Measurements from ENCODE around the gene DOCK9.

Gene DOCK9

DNA sequence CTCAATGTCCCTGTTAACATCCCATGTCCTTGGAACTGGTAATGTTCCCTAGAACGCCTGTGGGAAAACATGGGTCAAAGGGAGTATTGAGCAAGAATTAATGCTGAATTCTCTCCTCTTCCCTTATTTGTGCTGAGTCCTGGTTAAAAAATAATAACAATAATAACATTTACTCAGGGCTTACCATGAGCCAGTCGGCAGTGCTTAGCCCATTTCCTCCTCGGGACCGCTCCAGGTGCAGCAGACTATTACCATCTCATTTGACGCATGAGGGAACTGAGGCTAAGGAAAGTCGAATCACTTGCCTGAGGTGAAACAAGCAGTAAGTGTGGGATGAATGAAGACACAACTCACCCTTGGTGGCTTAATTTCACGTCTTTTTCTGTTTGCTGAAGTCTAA is 191.8 kb downstream of the DOCK9 start:
- no peak for DNase-seq (ENCODE audit: low read depth)
- TF ChIP-seq, protein P1, sequence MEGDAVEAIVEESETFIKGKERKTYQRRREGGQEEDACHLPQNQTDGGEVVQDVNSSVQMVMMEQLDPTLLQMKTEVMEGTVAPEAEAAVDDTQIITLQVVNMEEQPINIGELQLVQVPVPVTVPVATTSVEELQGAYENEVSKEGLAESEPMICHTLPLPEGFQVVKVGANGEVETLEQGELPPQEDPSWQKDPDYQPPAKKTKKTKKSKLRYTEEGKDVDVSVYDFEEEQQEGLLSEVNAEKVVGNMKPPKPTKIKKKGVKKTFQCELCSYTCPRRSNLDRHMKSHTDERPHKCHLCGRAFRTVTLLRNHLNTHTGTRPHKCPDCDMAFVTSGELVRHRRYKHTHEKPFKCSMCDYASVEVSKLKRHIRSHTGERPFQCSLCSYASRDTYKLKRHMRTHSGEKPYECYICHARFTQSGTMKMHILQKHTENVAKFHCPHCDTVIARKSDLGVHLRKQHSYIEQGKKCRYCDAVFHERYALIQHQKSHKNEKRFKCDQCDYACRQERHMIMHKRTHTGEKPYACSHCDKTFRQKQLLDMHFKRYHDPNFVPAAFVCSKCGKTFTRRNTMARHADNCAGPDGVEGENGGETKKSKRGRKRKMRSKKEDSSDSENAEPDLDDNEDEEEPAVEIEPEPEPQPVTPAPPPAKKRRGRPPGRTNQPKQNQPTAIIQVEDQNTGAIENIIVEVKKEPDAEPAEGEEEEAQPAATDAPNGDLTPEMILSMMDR (IDR thresholded peaks at IDR 0.05; ENCODE audit: low read depth, low read length, missing control alignments) = no peak
- H3K4me3 ChIP-seq (ENCODE audit: low read depth, low read length) = no peak overlapping the region

- no peak for DNase-seq (ENCODE audit: low read depth)
- no peak overlapping the region for H3K4me3 ChIP-seq (ENCODE audit: low read depth, low read length)
- TF ChIP-seq, protein P1 (IDR thresholded peaks at IDR 0.05; ENCODE audit: low read depth, low read length, missing control alignments) = no peak
Measured at GRCh38 chr13:98785405-98785804, 192.5 kb downstream of the DOCK9 start.

DNA sequence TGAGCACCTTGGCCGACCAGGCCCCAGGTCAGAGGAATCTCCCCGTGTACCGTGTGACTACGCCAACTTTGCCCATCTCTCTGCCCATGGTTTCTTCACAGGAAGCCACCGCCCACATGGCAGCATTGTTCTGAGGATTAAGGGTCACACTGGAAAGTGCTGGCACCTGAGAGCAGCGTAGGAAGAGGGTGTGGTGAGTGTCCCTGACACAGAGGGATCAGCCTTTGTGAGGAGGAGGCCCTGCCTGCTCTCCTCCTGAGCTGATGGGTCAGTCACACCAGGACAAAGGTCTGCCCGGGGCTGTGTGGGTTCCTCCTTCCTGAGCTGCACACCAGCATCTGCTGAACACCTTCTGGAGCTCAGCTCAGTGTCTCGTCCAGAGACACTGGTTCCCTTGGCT is 193.2 kb downstream of the DOCK9 start:
- H3K4me3 ChIP-seq (ENCODE audit: low read depth, low read length) = no peak overlapping the region
- DNase-seq (ENCODE audit: low read depth) = no peak
- TF ChIP-seq, protein P1 (IDR thresholded peaks at IDR 0.05; ENCODE audit: low read depth, low read length, missing control alignments) = no peak

DNA sequence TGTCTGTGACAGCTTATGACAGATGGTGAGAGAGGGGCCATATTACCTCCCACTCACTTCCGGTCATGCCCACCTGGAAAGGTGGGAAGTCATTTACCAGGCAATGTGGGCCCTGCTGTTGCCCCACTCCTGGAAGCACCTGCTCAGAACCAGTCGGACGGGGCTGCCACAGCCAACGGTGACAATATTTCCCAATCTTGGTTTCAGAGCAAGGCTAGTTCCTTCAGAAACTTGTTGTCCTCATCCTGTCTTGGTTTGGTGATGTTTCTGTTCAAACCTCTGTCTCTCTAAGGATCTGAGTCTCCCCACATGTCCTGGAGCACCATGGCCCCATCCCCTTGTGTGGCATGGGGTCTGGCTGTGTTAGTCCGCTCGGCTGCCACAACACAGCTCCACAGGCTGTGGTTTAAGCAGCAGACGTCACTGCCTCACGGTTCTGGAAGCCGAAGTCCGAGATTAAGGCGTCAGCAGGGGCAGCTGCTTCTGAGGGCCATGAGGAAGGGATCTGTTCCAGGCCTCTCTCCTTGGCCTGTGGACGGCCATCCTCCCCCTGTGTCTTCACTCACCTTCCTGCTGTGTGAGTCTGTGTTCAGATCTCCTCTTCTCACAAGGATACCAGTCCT is 193.9 kb downstream of the DOCK9 start:
- H3K4me3 ChIP-seq (ENCODE audit: low read depth, low read length) = no peak overlapping the region
- TF ChIP-seq, protein P1 (IDR thresholded peaks at IDR 0.05; ENCODE audit: low read depth, low read length, missing control alignments) = no peak
- no peak for DNase-seq (ENCODE audit: low read depth)

DNA sequence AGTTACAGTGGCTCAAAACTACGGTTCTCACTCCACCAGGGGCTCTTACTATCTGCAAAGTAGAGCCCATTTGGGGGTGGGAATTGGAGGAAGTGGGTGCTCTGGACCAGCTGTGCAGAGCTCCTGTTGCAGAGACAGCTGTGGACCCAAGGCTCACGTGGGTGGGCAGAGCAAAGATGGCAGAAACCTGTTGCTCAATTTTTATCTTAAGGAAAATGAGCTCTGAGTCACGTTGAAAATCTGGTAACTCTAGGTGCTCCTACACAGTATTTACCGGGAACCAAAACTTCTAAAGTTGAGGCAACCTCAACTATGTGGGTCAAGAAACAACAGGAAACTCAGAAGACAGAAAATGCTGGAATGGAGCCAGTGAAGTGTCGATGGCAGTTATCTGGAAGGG is 195.2 kb downstream of the DOCK9 start:
- TF ChIP-seq, protein P1 (IDR thresholded peaks at IDR 0.05; ENCODE audit: low read depth, low read length, missing control alignments) = no peak
- H3K4me3 ChIP-seq (ENCODE audit: low read depth, low read length) = no peak overlapping the region
- DNase-seq (ENCODE audit: low read depth) = no peak

GRCh38 chr13:98781905-98782304 is 196.0 kb downstream of the DOCK9 start:
- H3K4me3 ChIP-seq (ENCODE audit: low read depth, low read length) = no peak overlapping the region
- TF ChIP-seq, protein P1 (IDR thresholded peaks at IDR 0.05; ENCODE audit: low read depth, low read length, missing control alignments) = no peak
- no peak for DNase-seq (ENCODE audit: low read depth)

DNA sequence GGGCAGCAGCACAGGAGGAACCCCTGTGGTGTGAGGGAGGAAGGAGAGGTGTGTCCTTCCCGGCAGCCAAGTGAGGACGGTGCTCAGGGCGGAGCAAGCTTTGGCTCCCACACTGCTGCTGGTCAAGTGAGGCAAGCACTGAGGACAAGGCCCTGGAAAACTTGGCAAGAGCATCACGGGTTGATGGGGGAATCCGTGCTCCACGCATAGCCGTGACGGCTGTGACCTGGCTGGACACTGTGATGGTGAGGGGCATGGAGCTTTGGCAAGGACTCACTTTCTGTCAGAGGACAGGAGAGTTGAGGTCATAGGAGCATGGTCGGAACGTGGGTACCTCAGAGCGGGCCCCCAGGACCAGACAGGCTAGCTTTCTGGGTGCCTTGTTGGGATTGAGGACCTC is 196.4 kb downstream of the DOCK9 start:
- H3K4me3 ChIP-seq (ENCODE audit: low read depth, low read length) = no peak overlapping the region
- TF ChIP-seq, protein P1 (IDR thresholded peaks at IDR 0.05; ENCODE audit: low read depth, low read length, missing control alignments) = no peak
- no peak for DNase-seq (ENCODE audit: low read depth)
